ENCODE results near the gene ZNF76.

DNA sequence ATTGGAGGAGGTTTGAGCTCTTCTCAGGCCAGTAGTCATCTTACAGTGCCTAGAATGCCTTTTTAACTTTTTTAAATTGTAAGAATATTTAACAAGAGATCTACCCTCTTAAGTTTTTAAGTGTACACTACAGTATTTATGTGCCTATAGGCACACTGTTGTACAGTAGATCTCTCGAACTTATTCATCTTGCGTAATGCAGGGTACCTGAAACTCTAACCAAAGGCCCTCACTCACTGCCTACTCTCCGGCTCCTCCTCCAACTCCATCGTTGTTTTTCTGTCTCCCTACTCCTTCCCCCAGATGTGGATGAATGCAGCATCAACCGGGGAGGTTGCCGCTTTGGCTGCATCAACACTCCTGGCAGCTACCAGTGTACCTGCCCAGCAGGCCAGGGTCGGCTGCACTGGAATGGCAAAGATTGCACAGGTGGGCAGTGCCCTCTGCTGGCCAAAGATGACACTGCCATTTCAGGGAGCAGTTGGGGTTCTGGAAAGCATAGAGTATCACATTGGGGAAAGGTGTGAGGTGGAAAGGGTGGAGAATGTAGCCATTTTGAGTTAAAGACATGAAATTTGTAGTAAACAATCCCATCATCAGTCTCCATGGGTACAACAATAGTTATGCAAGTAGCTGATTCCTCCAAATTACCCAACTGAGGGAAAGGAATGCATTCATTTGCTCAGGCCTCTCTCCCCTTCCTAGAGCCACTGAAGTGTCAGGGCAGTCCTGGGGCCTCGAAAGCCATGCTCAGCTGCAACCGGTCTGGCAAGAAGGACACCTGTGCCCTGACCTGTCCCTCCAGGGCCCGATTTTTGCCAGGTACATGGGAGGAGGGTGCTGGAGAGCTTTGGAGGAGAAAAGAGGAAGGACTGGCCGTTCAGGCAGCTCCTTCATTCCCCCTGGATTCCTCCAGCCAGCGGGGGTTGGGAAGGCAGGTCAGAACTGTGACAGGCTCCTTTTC, 18.4 kb upstream of the ZNF76 start:
- TF ChIP-seq, protein P1, sequence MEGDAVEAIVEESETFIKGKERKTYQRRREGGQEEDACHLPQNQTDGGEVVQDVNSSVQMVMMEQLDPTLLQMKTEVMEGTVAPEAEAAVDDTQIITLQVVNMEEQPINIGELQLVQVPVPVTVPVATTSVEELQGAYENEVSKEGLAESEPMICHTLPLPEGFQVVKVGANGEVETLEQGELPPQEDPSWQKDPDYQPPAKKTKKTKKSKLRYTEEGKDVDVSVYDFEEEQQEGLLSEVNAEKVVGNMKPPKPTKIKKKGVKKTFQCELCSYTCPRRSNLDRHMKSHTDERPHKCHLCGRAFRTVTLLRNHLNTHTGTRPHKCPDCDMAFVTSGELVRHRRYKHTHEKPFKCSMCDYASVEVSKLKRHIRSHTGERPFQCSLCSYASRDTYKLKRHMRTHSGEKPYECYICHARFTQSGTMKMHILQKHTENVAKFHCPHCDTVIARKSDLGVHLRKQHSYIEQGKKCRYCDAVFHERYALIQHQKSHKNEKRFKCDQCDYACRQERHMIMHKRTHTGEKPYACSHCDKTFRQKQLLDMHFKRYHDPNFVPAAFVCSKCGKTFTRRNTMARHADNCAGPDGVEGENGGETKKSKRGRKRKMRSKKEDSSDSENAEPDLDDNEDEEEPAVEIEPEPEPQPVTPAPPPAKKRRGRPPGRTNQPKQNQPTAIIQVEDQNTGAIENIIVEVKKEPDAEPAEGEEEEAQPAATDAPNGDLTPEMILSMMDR (IDR thresholded peaks at IDR 0.05; ENCODE audit: control extremely low read depth in 1 of 3, insufficient read depth in 1 of 3, low read depth in 1 of 3, low read length in 3 of 3), result peak; percentile 93 to 97 (median 95)
- TF ChIP-seq CHD2 (IDR thresholded peaks at IDR 0.05; ENCODE audit: low read length), result peak; percentile 53; the same call in 1 of the 2 replicates
- TF ChIP-seq YY1 (IDR thresholded peaks at IDR 0.05; ENCODE audit: low read depth, low read length), result peak; percentile 35; the same call in 1 of the 2 replicates
- TF ChIP-seq EP300 (IDR thresholded peaks at IDR 0.05; ENCODE audit: borderline replicate concordance in 1 of 2, low read depth in 2 of 2, low read length in 2 of 2), result no peak
- no peak for TF ChIP-seq TAF1 (IDR thresholded peaks at IDR 0.05; ENCODE audit: low read depth, low read length)
- no peak for TF ChIP-seq POLR2AphosphoS5 (IDR thresholded peaks at IDR 0.05; ENCODE audit: low read depth, low read length)
- TF ChIP-seq, protein P2, sequence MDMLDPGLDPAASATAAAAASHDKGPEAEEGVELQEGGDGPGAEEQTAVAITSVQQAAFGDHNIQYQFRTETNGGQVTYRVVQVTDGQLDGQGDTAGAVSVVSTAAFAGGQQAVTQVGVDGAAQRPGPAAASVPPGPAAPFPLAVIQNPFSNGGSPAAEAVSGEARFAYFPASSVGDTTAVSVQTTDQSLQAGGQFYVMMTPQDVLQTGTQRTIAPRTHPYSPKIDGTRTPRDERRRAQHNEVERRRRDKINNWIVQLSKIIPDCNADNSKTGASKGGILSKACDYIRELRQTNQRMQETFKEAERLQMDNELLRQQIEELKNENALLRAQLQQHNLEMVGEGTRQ (IDR thresholded peaks at IDR 0.05; ENCODE audit: low read length), result no peak
